Mesenchymal stem cell (in vitro differentiated cells and primary cell): ENCODE measurements around the gene DPYD.

Source experiments
- DNase-seq: peaks from one replicate; pipeline ENCODE4 v3.0.0-alpha.2; 2013
- H2AFZ ChIP-seq: one replicate; pipeline ENCODE4 v1.6.1; 2013; ENCODE audit warnings: low read depth, mild to moderate bottlenecking, control low read depth, inconsistent platforms, low read length, moderate library complexity
- H2AK5ac ChIP-seq: 2 replicates; pipeline ENCODE4 v1.6.1; 2013; ENCODE audit warnings: low read length, moderate library complexity, mild to moderate bottlenecking, inconsistent platforms; ENCODE audit not compliant: severe bottlenecking
- H2BK120ac ChIP-seq: one replicate; pipeline ENCODE4 v1.6.1; 2013; ENCODE audit warnings: low read depth, mild to moderate bottlenecking, inconsistent platforms, low read length, moderate library complexity
- H2BK12ac ChIP-seq, 2 experiments: one replicate each; pipeline ENCODE4 v1.6.1; 2013; ENCODE audit warnings: inconsistent platforms in 2 of 2, low read length in 2 of 2, mild to moderate bottlenecking in 2 of 2, moderate library complexity in 2 of 2, control low read depth in 1 of 2
- H2BK15ac ChIP-seq: one replicate; pipeline ENCODE4 v1.6.1; 2013; ENCODE audit warnings: mild to moderate bottlenecking, low read depth, inconsistent platforms; ENCODE audit not compliant: poor library complexity, severe bottlenecking
- H2BK5ac ChIP-seq: 2 replicates; pipeline ENCODE4 v1.6.1; 2013; ENCODE audit warnings: low read depth, mild to moderate bottlenecking, low read length, control low read depth, inconsistent platforms; ENCODE audit not compliant: poor library complexity, severe bottlenecking
- H3K14ac ChIP-seq, 2 experiments: one replicate each; pipeline ENCODE4 v1.6.1; 2013; ENCODE audit warnings: inconsistent platforms in 2 of 2, low read length in 2 of 2, control low read depth in 1 of 2, mild to moderate bottlenecking in 1 of 2, moderate library complexity in 1 of 2
- H3K18ac ChIP-seq, 2 experiments: one replicate each; pipeline ENCODE4 v1.6.1; 2013; ENCODE audit warnings: inconsistent platforms in 2 of 2, low read length in 2 of 2, control low read depth in 1 of 2, low read depth in 1 of 2, mild to moderate bottlenecking in 1 of 2
- H3K23ac ChIP-seq, 2 experiments: one replicate each; pipeline ENCODE4 v1.6.1; 2013; ENCODE audit warnings: inconsistent platforms in 2 of 2, low read length in 2 of 2, mild to moderate bottlenecking in 2 of 2, moderate library complexity in 2 of 2, control low read depth in 1 of 2
- H3K27ac ChIP-seq: 2 replicates; pipeline ENCODE4 v1.5.1; 2013; ENCODE audit warnings: mild to moderate bottlenecking, moderate library complexity, low read length, control low read depth, inconsistent platforms; ENCODE audit not compliant: poor library complexity, severe bottlenecking
- H3K27me3 ChIP-seq, 2 experiments: 2 replicates each; pipeline versions ENCODE4 v1.6.1 to v1.7.0; 2013; ENCODE audit warnings: low read length in 2 of 2, mild to moderate bottlenecking in 2 of 2, moderate library complexity in 2 of 2, control low read depth in 1 of 2, inconsistent platforms in 1 of 2; ENCODE audit not compliant: control insufficient read depth in 1 of 2, insufficient read depth in 1 of 2
- H3K36me3 ChIP-seq, 2 experiments: 2 replicates each; pipeline versions ENCODE4 v1.6.1 to v1.7.0; 2013; ENCODE audit warnings: low read length in 2 of 2, control low read depth in 1 of 2, inconsistent platforms in 1 of 2, low read depth in 1 of 2, mild to moderate bottlenecking in 1 of 2; ENCODE audit not compliant: insufficient read depth in 2 of 2, control insufficient read depth in 1 of 2
- H3K4ac ChIP-seq, 2 experiments: one replicate each; pipeline ENCODE4 v1.6.1; 2013; ENCODE audit warnings: inconsistent platforms in 2 of 2, low read length in 2 of 2, mild to moderate bottlenecking in 2 of 2, moderate library complexity in 2 of 2, control low read depth in 1 of 2, low read depth in 1 of 2
- H3K4me1 ChIP-seq: 2 replicates; pipeline ENCODE4 v1.6.1; 2013; ENCODE audit warnings: low read depth, low read length, control low read depth; ENCODE audit not compliant: control insufficient read depth, insufficient read depth
- H3K4me2 ChIP-seq: 2 replicates; pipeline ENCODE4 v1.6.1; 2013; ENCODE audit warnings: low read length, mild to moderate bottlenecking, inconsistent platforms; ENCODE audit not compliant: poor library complexity, severe bottlenecking
- H3K4me3 ChIP-seq, 2 experiments: 2 replicates each; pipeline versions ENCODE4 v1.5.1 to v1.7.0; 2013; ENCODE audit warnings: low read length in 2 of 2, mild to moderate bottlenecking in 2 of 2, control low read depth in 1 of 2, low read depth in 1 of 2; ENCODE audit not compliant: insufficient read depth in 1 of 2
- H3K79me1 ChIP-seq: replicated peaks from 2 replicates; pipeline ENCODE4 v1.6.1; 2013; ENCODE audit warnings: mild to moderate bottlenecking, control low read depth, low read length, inconsistent platforms; ENCODE audit not compliant: poor library complexity, severe bottlenecking
- H3K9ac ChIP-seq: 2 replicates; pipeline ENCODE4 v1.7.0; 2013; ENCODE audit warnings: mild to moderate bottlenecking, low read length, moderate library complexity
- H3K9me3 ChIP-seq: 2 replicates; pipeline ENCODE4 v1.7.0; 2013; ENCODE audit warnings: mild to moderate bottlenecking, low read length; ENCODE audit not compliant: control insufficient read depth
- H4K8ac ChIP-seq: one replicate; pipeline ENCODE4 v1.6.1; 2013; ENCODE audit warnings: inconsistent platforms, mild to moderate bottlenecking, low read length, moderate library complexity
- H4K91ac ChIP-seq: one replicate; pipeline ENCODE4 v1.6.1; 2013; ENCODE audit warnings: mild to moderate bottlenecking, low read length, inconsistent platforms
- WGBS: methylation state at CpG from one replicate; pipeline ENCODE4 v1.1.7; 2013; ENCODE audit warnings: mixed read lengths; 5-methylcytosine and 5-hydroxymethylcytosine counted together

The DPYD gene

GRCh38 chr1:97151651-97152050, 769.2 kb downstream of the DPYD start:
- H2AFZ ChIP-seq, result no peak overlapping the region
- H3K9ac ChIP-seq, result no peak overlapping the region
- H2BK15ac ChIP-seq, result no peak overlapping the region
- no peak overlapping the region for H3K18ac ChIP-seq
- no peak overlapping the region for H3K27ac ChIP-seq
- H3K9me3 ChIP-seq, result no peaks in the 10 kb centered on the region
- H2BK12ac ChIP-seq, result no peak overlapping the region
- H3K27me3 ChIP-seq, result no peaks in the 10 kb centered on the region
- DNase-seq, result no peak
- no peak overlapping the region for H3K4me3 ChIP-seq
- H3K14ac ChIP-seq, result no peak overlapping the region
- H3K4me2 ChIP-seq, result no peak overlapping the region
- H2BK5ac ChIP-seq, result no peak overlapping the region
- no peak overlapping the region for H3K4ac ChIP-seq
- H3K4me1 ChIP-seq, result no peaks in the 10 kb centered on the region
- H3K23ac ChIP-seq, result no peak overlapping the region
- no peak overlapping the region for H2AK5ac ChIP-seq
- H4K91ac ChIP-seq, result no peak overlapping the region
- no peak overlapping the region for H4K8ac ChIP-seq
- H3K36me3 ChIP-seq, result no peaks in the 10 kb centered on the region
- no peak overlapping the region for H2BK120ac ChIP-seq
- no peaks in the 10 kb centered on the region for H3K79me1 ChIP-seq

GRCh38 chr1:97145321-97145956, 775.4 kb downstream of the DPYD start:
- H3K23ac ChIP-seq, result no peak overlapping the region

GRCh38 chr1:97144527-97144926, 776.3 kb downstream of the DPYD start:
- Histone ChIP-seq H2BK12ac (no peak overlapping the region), H3K9ac (peak overlapping the region; percentile 62), H4K8ac (no peak overlapping the region), H2BK120ac (no peak overlapping the region), H3K18ac (no peak overlapping the region), H2AFZ (no peak overlapping the region), H3K27ac (peak overlapping the region; percentile 72), H3K27me3 (no peaks in the 10 kb centered on the region), H3K9me3 (no peaks in the 10 kb centered on the region), H3K4ac (no peak overlapping the region), H3K4me2 (no peak overlapping the region), H3K4me1 (peaks cover 3% of the 10 kb centered on the region), H3K36me3 (no peaks in the 10 kb centered on the region), H3K4me3 (no peak overlapping the region), H3K14ac (no peak overlapping the region), H3K79me1 (no peaks in the 10 kb centered on the region), H3K23ac (no peak overlapping the region), H4K91ac (no peak overlapping the region), H2BK15ac (no peak overlapping the region), H2AK5ac (no peak overlapping the region), H2BK5ac (no peak overlapping the region)
- peak; percentile 39 for DNase-seq

More at GRCh38 chr1:97145321-97145956, 775.4 kb downstream of the DPYD start:
- no peaks in the 10 kb centered on the region for H3K36me3 ChIP-seq
- DNase-seq, result no peak
- no peak overlapping the region for H2BK15ac ChIP-seq
- H3K9me3 ChIP-seq, result no peaks in the 10 kb centered on the region
- H4K91ac ChIP-seq, result no peak overlapping the region
- peak overlapping the region; percentile 62 for H3K9ac ChIP-seq
- H2AFZ ChIP-seq, result no peak overlapping the region
- 98% methylated on average over 5 of the region's 6 CpGs for WGBS
- H3K4me2 ChIP-seq, result peak overlapping the region; percentile 37
- H2BK12ac ChIP-seq, result no peak overlapping the region
- H4K8ac ChIP-seq, result no peak overlapping the region
- no peaks in the 10 kb centered on the region for H3K79me1 ChIP-seq
- no peaks in the 10 kb centered on the region for H3K27me3 ChIP-seq
- no peak overlapping the region for H3K18ac ChIP-seq
- no peak overlapping the region for H3K14ac ChIP-seq
- H3K27ac ChIP-seq, result peak overlapping the region; percentile 72
- H3K4me3 ChIP-seq, result no peak overlapping the region
- no peak overlapping the region for H2AK5ac ChIP-seq
- H3K4ac ChIP-seq, result no peak overlapping the region
- peaks cover 3% of the 10 kb centered on the region for H3K4me1 ChIP-seq
- no peak overlapping the region for H2BK5ac ChIP-seq
- H2BK120ac ChIP-seq, result no peak overlapping the region

GRCh38 chr1:97143236-97143882, 777.5 kb downstream of the DPYD start:
- Histone ChIP-seq H2BK120ac (no peak overlapping the region), H3K23ac (no peak overlapping the region), H3K4me1 (peaks cover 3% of the 10 kb centered on the region), H3K27me3 (no peaks in the 10 kb centered on the region), H3K79me1 (no peaks in the 10 kb centered on the region), H2BK15ac (no peak overlapping the region), H3K4me2 (no peak overlapping the region), H2BK5ac (no peak overlapping the region), H4K91ac (no peak overlapping the region), H3K9me3 (no peaks in the 10 kb centered on the region), H2AK5ac (no peak overlapping the region), H4K8ac (no peak overlapping the region), H3K36me3 (no peaks in the 10 kb centered on the region), H3K4me3 (no peak overlapping the region), H3K27ac (no peak overlapping the region), H3K18ac (no peak overlapping the region), H3K14ac (no peak overlapping the region), H3K9ac (peak overlapping the region; percentile 49), H2BK12ac (no peak overlapping the region), H3K4ac (no peak overlapping the region), H2AFZ (no peak overlapping the region)
- DNase-seq, result no peak
- WGBS, result 80% methylated on average over 1 of the region's 2 CpGs
